ENCODE data around the gene DERL2.

The DERL2 gene

DNA sequence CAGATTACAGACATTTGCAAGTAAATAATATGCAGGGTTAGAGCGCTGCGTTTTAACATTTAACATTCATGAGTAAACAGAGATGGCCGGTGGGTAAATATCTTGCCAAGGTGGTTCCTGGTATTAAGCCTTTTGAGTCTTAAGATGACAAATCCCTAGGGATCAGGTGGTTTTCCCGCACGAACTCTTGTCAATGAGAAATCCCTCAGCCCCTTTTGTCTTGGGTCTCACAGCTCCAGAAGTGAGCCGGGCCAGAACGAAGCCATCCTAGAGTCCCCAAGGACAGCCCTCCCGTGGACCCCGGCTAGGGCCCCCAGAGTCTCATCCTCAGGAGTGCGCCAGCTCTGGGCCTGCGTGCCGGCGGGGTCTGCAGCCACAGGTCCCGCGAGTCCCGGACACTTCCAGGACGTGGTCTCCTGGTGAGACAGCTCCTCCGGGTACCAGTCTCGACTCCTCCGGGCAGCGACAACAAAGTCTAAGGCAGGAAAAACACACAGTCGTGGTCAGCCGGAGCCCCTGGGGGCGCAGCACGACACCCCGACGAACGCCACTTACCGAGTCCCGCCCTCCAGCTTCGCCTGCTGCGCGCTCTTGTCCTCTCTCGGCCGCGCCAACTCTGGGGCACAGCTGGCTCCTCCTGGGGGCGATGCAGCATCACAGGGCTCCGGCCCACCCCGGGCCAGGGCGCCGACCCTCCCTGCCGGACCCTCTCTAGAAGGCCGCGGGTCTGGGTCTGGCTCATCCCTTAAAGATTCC is 13.7 kb upstream of the DERL2 start:
- Histone ChIP-seq H3K4me1 (ENCODE audit: control insufficient read depth, insufficient read depth, low read length) (no peaks in the 10 kb centered on the region), H3K36me3 (ENCODE audit: control insufficient read depth, insufficient read depth, low read length) (no peaks in the 10 kb centered on the region), H3K9me3 (ENCODE audit: control insufficient read depth, low read length) (no peaks in the 10 kb centered on the region), H3K4me3 (ENCODE audit: low read length) (no peak overlapping the region), H3K27me3 (ENCODE audit: control insufficient read depth, insufficient read depth, low read length) (peaks cover 24% of the 10 kb centered on the region), H3K9ac (ENCODE audit: low read length) (peak overlapping the region; percentile 59)

DNA sequence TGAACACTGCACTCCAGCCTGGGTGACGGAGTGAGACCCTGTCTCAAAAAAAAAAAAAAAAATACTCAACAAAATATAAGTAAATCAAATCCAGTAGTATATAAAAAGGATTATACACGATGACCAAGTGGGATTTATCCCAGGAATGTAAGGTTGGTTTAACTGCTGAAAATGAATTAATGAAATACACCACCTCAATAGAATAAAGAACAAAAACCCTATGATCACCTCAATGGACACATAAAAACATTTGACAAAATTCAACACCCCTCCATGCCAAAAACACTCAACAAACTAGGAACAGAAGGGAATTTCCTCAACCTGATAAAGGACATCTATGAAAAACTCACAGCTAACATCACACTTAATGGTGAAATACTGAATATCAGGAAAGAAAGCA is 7.0 kb upstream of the DERL2 start:
- no peaks in the 10 kb centered on the region for H3K27me3 ChIP-seq (ENCODE audit: control insufficient read depth, insufficient read depth, low read length)
- H3K4me1 ChIP-seq (ENCODE audit: control insufficient read depth, insufficient read depth, low read length): no peaks in the 10 kb centered on the region
- no peaks in the 10 kb centered on the region for H3K9me3 ChIP-seq (ENCODE audit: control insufficient read depth, low read length)
- no peak overlapping the region for H3K4me3 ChIP-seq (ENCODE audit: low read length)
- H3K9ac ChIP-seq (ENCODE audit: low read length): no peak overlapping the region
- H3K36me3 ChIP-seq (ENCODE audit: control insufficient read depth, insufficient read depth, low read length): no peaks in the 10 kb centered on the region

DNA sequence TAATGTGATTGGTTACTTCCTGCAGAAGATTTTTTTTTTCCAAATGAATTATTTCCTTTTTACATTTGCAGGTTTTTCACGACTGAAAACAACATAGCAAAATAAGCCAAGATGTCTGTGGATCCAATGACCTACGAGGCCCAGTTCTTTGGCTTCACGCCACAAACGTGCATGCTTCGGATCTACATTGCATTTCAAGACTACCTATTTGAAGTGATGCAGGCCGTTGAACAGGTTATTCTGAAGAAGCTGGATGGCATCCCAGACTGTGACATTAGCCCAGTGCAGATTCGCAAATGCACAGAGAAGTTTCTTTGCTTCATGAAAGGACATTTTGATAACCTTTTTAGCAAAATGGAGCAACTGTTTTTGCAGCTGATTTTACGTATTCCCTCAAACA is 2.8 kb upstream of the DERL2 start:
- Histone ChIP-seq H3K36me3 (ENCODE audit: control insufficient read depth, insufficient read depth, low read length) (no peaks in the 10 kb centered on the region), H3K4me3 (ENCODE audit: low read length) (no peak overlapping the region), H3K27me3 (ENCODE audit: control insufficient read depth, insufficient read depth, low read length) (no peaks in the 10 kb centered on the region), H3K4me1 (ENCODE audit: control insufficient read depth, insufficient read depth, low read length) (peaks cover 7% of the 10 kb centered on the region), H3K9me3 (ENCODE audit: control insufficient read depth, low read length) (no peaks in the 10 kb centered on the region), H3K9ac (ENCODE audit: low read length) (no peak overlapping the region)

DNA sequence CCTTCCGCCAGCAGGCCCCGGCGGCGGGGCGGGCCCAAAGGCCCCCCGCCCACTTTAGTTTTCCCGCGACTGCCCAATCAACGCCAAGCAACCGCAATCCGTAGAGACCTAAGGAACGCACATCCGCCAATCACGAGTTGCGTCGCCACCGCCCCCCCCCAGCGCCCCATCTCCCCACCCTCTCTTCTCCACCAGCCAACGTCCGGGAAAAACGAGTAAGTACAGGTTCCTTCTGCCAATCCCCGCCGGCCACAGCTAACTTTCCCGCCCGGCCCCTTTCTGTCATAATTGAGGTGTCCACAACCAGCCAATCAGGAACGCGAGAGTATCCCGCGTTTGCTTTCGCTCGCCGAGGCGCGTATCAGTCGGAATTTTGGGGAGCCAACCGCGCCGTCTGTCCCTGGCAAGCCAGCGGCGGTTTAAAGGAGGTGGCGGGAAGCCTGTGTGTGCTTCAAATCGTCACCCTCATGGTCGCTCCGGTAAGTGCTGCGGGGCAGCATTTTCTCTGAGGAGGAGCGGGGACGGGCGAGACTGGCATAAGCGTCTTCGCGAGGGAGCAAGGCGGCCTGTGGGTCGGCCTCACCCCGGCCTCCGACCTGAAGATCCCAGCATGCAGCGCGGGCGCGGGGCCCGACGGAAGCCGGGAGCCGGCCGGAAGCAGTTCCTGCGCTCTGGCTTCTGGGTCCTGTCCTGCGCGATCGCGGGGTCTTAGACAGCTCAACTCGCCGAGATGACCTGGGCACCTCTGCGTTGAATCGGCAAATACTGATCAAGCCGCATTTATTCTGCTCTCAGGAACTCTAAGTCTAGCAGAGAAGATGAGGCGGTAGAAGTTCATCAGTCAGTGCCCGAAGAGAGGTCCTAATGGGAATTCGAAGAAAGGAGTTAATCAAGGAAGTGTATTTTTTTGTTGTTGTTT is 487 bp upstream of the DERL2 start, which contains the start of gene MIS12:
Gene MIS12, plus strand, starts transcription at position 361 of the 919 bp plus-strand sequence. CDS start 2,297 bp downstream, outside the sequence.
- H3K27me3 ChIP-seq (ENCODE audit: control insufficient read depth, insufficient read depth, low read length): no peaks in the 10 kb centered on the region
- H3K9ac ChIP-seq (ENCODE audit: low read length): peak within 1 kb of the TSS; percentile 96
- peaks cover 7% of the 10 kb centered on the region for H3K4me1 ChIP-seq (ENCODE audit: control insufficient read depth, insufficient read depth, low read length)
- no peaks in the 10 kb centered on the region for H3K36me3 ChIP-seq (ENCODE audit: control insufficient read depth, insufficient read depth, low read length)
- H3K4me3 ChIP-seq (ENCODE audit: low read length): peak within 1 kb of the TSS; percentile 97
- no peaks in the 10 kb centered on the region for H3K9me3 ChIP-seq (ENCODE audit: control insufficient read depth, low read length)

DNA sequence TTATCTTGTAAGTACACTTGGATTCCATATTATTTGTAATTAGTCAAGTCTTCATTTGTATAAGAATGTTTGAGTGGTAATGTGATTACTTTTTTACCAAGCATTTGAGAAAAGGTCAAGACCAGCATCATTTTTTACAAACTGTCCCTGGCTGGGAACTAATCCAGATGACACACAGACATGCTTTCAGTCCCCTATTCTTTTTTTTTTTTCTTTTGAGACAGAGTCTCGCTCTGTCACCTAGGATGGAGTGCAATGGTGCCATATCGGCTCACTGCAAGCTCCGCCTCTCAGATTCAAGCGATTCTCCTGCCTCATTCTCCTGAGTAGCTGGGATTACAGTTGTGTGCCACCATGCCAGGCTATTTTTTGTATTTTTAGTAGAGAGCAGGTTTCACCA is 4.5 kb downstream of the DERL2 start:
- no peak overlapping the region for H3K9ac ChIP-seq (ENCODE audit: low read length)
- H3K36me3 ChIP-seq (ENCODE audit: control insufficient read depth, insufficient read depth, low read length): peaks cover 14% of the 10 kb centered on the region
- no peaks in the 10 kb centered on the region for H3K9me3 ChIP-seq (ENCODE audit: control insufficient read depth, low read length)
- H3K4me3 ChIP-seq (ENCODE audit: low read length): no peak overlapping the region
- peaks cover 7% of the 10 kb centered on the region for H3K4me1 ChIP-seq (ENCODE audit: control insufficient read depth, insufficient read depth, low read length)
- no peaks in the 10 kb centered on the region for H3K27me3 ChIP-seq (ENCODE audit: control insufficient read depth, insufficient read depth, low read length)

DNA sequence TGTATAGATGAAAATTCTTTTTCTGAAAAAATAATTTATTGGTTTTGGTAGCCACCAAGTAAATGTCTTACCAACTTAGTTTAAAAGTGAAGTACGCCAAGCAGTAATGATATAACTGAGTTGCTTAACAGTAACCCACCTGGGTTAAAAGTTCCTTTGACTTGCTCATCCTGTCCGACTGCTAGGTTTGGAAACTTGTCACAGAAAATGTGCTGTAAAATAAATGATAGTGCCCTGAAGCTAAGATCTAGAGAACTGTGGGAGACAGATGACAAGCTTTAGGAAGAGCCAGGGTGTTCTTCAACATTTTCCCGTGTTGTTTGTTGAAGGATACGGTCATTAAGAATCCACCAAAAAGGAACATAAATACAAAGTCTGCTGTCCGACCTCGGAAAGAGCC is 5.0 kb downstream of the DERL2 start:
- no peak overlapping the region for H3K9ac ChIP-seq (ENCODE audit: low read length)
- H3K4me3 ChIP-seq (ENCODE audit: low read length): no peak overlapping the region
- no peaks in the 10 kb centered on the region for H3K27me3 ChIP-seq (ENCODE audit: control insufficient read depth, insufficient read depth, low read length)
- no peaks in the 10 kb centered on the region for H3K9me3 ChIP-seq (ENCODE audit: control insufficient read depth, low read length)
- H3K36me3 ChIP-seq (ENCODE audit: control insufficient read depth, insufficient read depth, low read length): peaks cover 14% of the 10 kb centered on the region
- H3K4me1 ChIP-seq (ENCODE audit: control insufficient read depth, insufficient read depth, low read length): peaks cover 7% of the 10 kb centered on the region

DNA sequence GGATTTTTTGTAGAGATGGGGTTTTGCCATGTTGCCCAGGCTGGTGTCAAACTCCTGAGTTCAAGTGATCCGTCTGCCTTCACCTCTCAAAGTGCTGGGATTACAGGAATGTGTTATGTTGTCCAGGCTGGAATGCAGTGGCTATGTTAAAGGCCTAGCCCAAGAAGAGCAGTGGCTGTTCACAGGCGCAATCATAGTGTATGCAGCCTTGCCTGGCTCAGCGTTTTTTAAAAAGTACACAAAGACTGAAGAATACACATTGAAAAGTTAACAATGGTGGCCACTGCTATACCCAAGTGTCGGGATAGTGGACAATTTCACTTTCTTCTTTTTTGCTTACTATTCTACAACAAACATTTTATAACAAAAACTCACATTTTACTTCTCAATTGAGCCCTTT is 7.0 kb downstream of the DERL2 start:
- H3K9ac ChIP-seq (ENCODE audit: low read length): no peak overlapping the region
- H3K4me1 ChIP-seq (ENCODE audit: control insufficient read depth, insufficient read depth, low read length): no peaks in the 10 kb centered on the region
- H3K36me3 ChIP-seq (ENCODE audit: control insufficient read depth, insufficient read depth, low read length): peaks cover 14% of the 10 kb centered on the region
- H3K9me3 ChIP-seq (ENCODE audit: control insufficient read depth, low read length): no peaks in the 10 kb centered on the region
- no peaks in the 10 kb centered on the region for H3K27me3 ChIP-seq (ENCODE audit: control insufficient read depth, insufficient read depth, low read length)
- H3K4me3 ChIP-seq (ENCODE audit: low read length): no peak overlapping the region

DNA sequence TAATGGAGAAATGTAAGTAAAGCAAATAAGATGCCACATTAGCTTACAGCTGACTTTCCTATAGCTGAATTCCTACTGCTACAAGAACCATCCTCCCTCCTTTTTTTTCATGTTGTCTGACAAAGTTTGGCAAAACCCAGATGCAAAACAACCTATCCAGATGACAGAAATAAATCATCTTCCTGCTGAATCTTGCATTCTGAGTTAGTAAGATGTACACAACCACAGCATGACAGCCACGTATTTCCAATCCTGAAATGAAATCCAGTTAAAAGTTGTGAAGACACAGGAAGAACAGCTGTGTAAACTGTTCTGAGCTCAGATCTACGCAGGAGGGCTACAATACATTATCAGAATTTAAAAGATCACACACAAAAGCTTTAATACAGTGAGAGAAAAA is 12.1 kb downstream of the DERL2 start:
- H3K9ac ChIP-seq (ENCODE audit: low read length): no peak overlapping the region
- H3K27me3 ChIP-seq (ENCODE audit: control insufficient read depth, insufficient read depth, low read length): no peaks in the 10 kb centered on the region
- peaks cover 10% of the 10 kb centered on the region for H3K36me3 ChIP-seq (ENCODE audit: control insufficient read depth, insufficient read depth, low read length)
- H3K9me3 ChIP-seq (ENCODE audit: control insufficient read depth, low read length): no peaks in the 10 kb centered on the region
- no peaks in the 10 kb centered on the region for H3K4me1 ChIP-seq (ENCODE audit: control insufficient read depth, insufficient read depth, low read length)
- H3K4me3 ChIP-seq (ENCODE audit: low read length): no peak overlapping the region

DNA sequence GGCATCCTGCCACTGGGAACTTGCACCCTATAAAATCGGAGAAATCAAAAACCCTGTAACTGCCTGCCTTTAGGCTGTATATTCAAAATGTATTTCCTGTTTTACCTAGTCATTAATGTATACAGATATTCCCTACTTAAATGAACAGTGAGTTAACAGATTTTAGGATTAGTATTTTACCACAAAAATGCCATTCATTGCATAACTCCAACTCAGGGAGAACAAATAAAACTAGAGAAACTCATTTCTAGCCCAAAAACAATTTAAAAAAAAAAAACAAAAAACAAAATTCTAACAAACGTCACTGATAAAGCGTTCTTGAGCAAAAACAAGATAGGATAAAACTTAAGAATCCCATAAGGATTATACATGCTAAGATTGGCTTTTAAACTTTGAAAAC is 13.5 kb downstream of the DERL2 start:
- H3K36me3 ChIP-seq (ENCODE audit: control insufficient read depth, insufficient read depth, low read length): peaks cover 4% of the 10 kb centered on the region
- H3K9ac ChIP-seq (ENCODE audit: low read length): no peak overlapping the region
- H3K4me1 ChIP-seq (ENCODE audit: control insufficient read depth, insufficient read depth, low read length): peaks cover 4% of the 10 kb centered on the region
- H3K27me3 ChIP-seq (ENCODE audit: control insufficient read depth, insufficient read depth, low read length): no peaks in the 10 kb centered on the region
- no peaks in the 10 kb centered on the region for H3K9me3 ChIP-seq (ENCODE audit: control insufficient read depth, low read length)
- H3K4me3 ChIP-seq (ENCODE audit: low read length): no peak overlapping the region

DNA sequence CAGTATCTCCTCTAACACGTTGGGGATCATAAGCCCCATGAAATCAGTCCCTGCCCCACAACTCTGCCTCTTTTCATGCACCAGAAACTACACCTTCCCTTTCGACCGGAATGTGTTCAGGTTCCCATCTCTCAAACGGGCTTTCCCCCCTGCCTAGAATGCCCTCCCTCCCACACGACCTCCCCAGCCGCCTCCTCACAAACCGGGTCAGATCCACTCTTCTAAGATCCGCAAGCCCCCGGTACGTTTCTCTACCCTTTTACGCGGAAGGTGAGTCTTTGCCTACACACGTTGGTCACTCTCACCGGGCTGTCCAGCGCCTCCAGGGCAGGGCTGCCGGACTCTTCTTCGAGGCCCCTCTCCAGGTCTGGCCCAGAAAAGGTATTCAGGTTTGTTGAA is 17.9 kb downstream of the DERL2 start:
- Histone ChIP-seq H3K4me3 (ENCODE audit: low read length) (peak overlapping the region; percentile 52), H3K9me3 (ENCODE audit: control insufficient read depth, low read length) (no peaks in the 10 kb centered on the region), H3K4me1 (ENCODE audit: control insufficient read depth, insufficient read depth, low read length) (peaks cover 7% of the 10 kb centered on the region), H3K27me3 (ENCODE audit: control insufficient read depth, insufficient read depth, low read length) (no peaks in the 10 kb centered on the region), H3K36me3 (ENCODE audit: control insufficient read depth, insufficient read depth, low read length) (no peaks in the 10 kb centered on the region), H3K9ac (ENCODE audit: low read length) (peak overlapping the region; percentile 73)

DNA sequence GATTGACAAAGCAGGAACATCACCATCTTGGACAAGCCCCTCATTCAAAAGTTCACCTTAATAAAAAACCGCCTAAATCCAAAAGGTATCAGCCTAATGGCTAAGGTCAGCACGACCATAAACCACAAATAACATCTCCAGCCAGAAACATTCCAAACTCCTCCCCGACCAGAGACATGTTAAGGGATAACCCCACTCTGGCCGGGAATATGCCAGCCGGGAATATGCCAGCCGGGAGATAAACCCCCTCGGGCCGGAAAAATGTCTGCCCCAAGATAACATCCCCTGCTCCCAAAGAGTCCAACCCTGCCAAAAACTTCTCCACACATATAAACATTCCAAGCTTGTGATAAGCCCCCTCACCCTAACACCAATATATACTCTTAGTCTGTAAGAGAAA is 18.6 kb downstream of the DERL2 start:
- Histone ChIP-seq H3K27me3 (ENCODE audit: control insufficient read depth, insufficient read depth, low read length) (no peaks in the 10 kb centered on the region), H3K4me3 (ENCODE audit: low read length) (no peak overlapping the region), H3K9ac (ENCODE audit: low read length) (peak overlapping the region; percentile 73), H3K4me1 (ENCODE audit: control insufficient read depth, insufficient read depth, low read length) (peaks cover 7% of the 10 kb centered on the region), H3K36me3 (ENCODE audit: control insufficient read depth, insufficient read depth, low read length) (no peaks in the 10 kb centered on the region), H3K9me3 (ENCODE audit: control insufficient read depth, low read length) (no peaks in the 10 kb centered on the region)

DNA sequence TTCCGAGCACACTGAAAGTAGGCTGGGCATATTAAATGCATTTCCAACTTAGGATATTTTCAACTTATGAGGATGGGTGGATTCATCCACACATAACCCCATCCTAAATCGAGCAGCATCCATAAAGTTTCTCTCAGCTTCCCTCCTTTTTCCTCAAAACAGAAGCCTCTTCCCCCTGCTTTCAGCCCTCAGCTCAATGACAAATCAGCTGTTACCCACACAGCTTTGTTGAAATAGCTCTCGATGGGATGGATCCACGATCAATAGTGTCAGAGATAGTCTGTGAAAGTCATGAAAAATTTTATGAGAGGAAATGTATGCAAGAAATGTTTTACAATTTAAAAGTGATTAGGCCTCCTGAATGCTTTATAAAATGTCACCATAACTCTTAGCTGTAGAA is 19.7 kb downstream of the DERL2 start:
- H3K27me3 ChIP-seq (ENCODE audit: control insufficient read depth, insufficient read depth, low read length): no peaks in the 10 kb centered on the region
- H3K4me3 ChIP-seq (ENCODE audit: low read length): no peak overlapping the region
- no peak overlapping the region for H3K9ac ChIP-seq (ENCODE audit: low read length)
- no peaks in the 10 kb centered on the region for H3K9me3 ChIP-seq (ENCODE audit: control insufficient read depth, low read length)
- peaks cover 7% of the 10 kb centered on the region for H3K4me1 ChIP-seq (ENCODE audit: control insufficient read depth, insufficient read depth, low read length)
- H3K36me3 ChIP-seq (ENCODE audit: control insufficient read depth, insufficient read depth, low read length): no peaks in the 10 kb centered on the region
